WTC11 (cell line): ENCODE data around the gene RPL6. TPM values are rescaled to one million over a fixed set of nuclear protein-coding genes. Genes with fewer than 3 reads are reported as not detected.

Experiments used
- ATAC-seq: fragments of 200-7000 bp; cut with Tn5 transposase; 2 replicates; pipeline ENCODE4 v1.10.0; 2021; ENCODE audit warnings: mild to moderate bottlenecking, moderate library complexity
- CTCF ChIA-PET: fragments of 300-600 bp; sonication (Branson Sonifier 250); formaldehyde crosslinking; loops from one replicate; lab custom pipeline; 2021; ENCODE audit warnings: antibody characterized with exemption; lab: Charles Lee
- POLR2A ChIA-PET: fragments of 350-600 bp; sonication (Branson Sonifier 250); formaldehyde crosslinking; loops from one replicate; lab custom pipeline; 2021; ENCODE audit warnings: antibody characterized with exemption; lab: Charles Lee
- DNase-seq: peaks from one replicate; pipeline ENCODE4 v3.0.0; 2021; ENCODE audit warnings: low spot score
- H3K27ac Mint-ChIP-seq: 2 replicates; pipeline ENCODE4 v1.8.0; 2021; ENCODE audit warnings: mixed read lengths
- H3K27me3 Mint-ChIP-seq: 2 replicates; pipeline ENCODE4 v1.8.0; 2021; ENCODE audit warnings: low read depth, mild to moderate bottlenecking, moderate library complexity, mixed read lengths
- H3K36me3 Mint-ChIP-seq: 2 replicates; pipeline ENCODE4 v1.8.0; 2021; ENCODE audit warnings: mixed read lengths
- H3K4me1 Mint-ChIP-seq: 2 replicates; pipeline ENCODE4 v1.8.0; 2022; ENCODE audit warnings: mixed read lengths
- H3K4me3 Mint-ChIP-seq: 2 replicates; pipeline ENCODE4 v1.8.0; 2021; ENCODE audit warnings: mild to moderate bottlenecking, moderate library complexity, mixed read lengths
- H3K9me3 Mint-ChIP-seq: 2 replicates; pipeline ENCODE4 v1.8.0; 2021; ENCODE audit warnings: mixed read lengths
- CTCF ChIP-seq: fragments of 200-600 bp; IDR thresholded peaks from 2 replicates; pipeline ENCODE4 v1.8.0; 2022; ENCODE audit warnings: antibody characterized with exemption
- E2F1 ChIP-seq: sonication (generic); formaldehyde crosslinking; IDR thresholded peaks from 2 replicates; pipeline ENCODE4 v1.8.0; 2022; ENCODE audit warnings: mild to moderate bottlenecking, missing genetic modification reagents
- E2F5 ChIP-seq: sonication (generic); formaldehyde crosslinking; IDR thresholded peaks from 2 replicates; pipeline ENCODE4 v1.8.1; 2022; ENCODE audit warnings: mild to moderate bottlenecking, moderate library complexity, missing genetic modification reagents
- ELF4 ChIP-seq: sonication (generic); formaldehyde crosslinking; IDR thresholded peaks from 2 replicates; pipeline ENCODE4 v1.8.1; 2022; ENCODE audit warnings: low read depth, mild to moderate bottlenecking, moderate library complexity, missing genetic modification reagents
- ERG ChIP-seq: fragments of 250-450 bp; sonication (Bioruptor Pico); IDR thresholded peaks from 2 replicates; pipeline ENCODE4 v1.8.0; 2021; ENCODE audit warnings: mild to moderate bottlenecking
- ESRRA ChIP-seq: sonication (generic); formaldehyde crosslinking; IDR thresholded peaks from 2 replicates; pipeline ENCODE4 v1.8.1; 2022; ENCODE audit warnings: mild to moderate bottlenecking, missing genetic modification reagents, borderline replicate concordance
- FOXJ3 ChIP-seq: sonication (generic); formaldehyde crosslinking; IDR thresholded peaks from 2 replicates; pipeline ENCODE4 v1.9.0; 2021; ENCODE audit warnings: missing genetic modification reagents, mild to moderate bottlenecking, borderline replicate concordance
- GABPB1 ChIP-seq: sonication (generic); formaldehyde crosslinking; IDR thresholded peaks from 2 replicates; pipeline ENCODE4 v1.8.1; 2023; ENCODE audit warnings: mild to moderate bottlenecking, missing genetic modification reagents
- GRHL2 ChIP-seq: fragments of 250-450 bp; sonication (Bioruptor Pico); IDR thresholded peaks from 2 replicates; pipeline ENCODE4 v1.8.0; 2022; ENCODE audit warnings: mild to moderate bottlenecking, moderate library complexity; ENCODE audit not compliant: insufficient replicate concordance, severe bottlenecking
- GTF2I ChIP-seq: fragments of 250-450 bp; sonication (Bioruptor Pico); conservative IDR thresholded peaks from 2 replicates; pipeline ENCODE4 v1.4.0; 2021; ENCODE audit warnings: mild to moderate bottlenecking
- KAT7 ChIP-seq: sonication (generic); formaldehyde crosslinking; IDR thresholded peaks from 2 replicates; pipeline ENCODE4 v1.8.1; 2023; ENCODE audit warnings: missing genetic modification reagents, mild to moderate bottlenecking, borderline replicate concordance
- NFE2L1 ChIP-seq: sonication (generic); formaldehyde crosslinking; IDR thresholded peaks from 2 replicates; pipeline ENCODE4 v1.8.1; 2023; ENCODE audit warnings: missing genetic modification reagents
- NFYB ChIP-seq: sonication (generic); formaldehyde crosslinking; conservative IDR thresholded peaks from 2 replicates; pipeline ENCODE4 v1.8.0; 2022; ENCODE audit warnings: low read depth, missing genetic modification reagents
- NR1H2 ChIP-seq: sonication (generic); formaldehyde crosslinking; IDR thresholded peaks from 2 replicates; pipeline ENCODE4 v1.9.0; 2021; ENCODE audit warnings: mild to moderate bottlenecking, moderate library complexity, missing genetic modification reagents
- NR3C1 ChIP-seq: sonication (generic); formaldehyde crosslinking; conservative IDR thresholded peaks from 2 replicates; pipeline ENCODE4 v1.8.1; 2023; ENCODE audit warnings: low read depth, mild to moderate bottlenecking, missing genetic modification reagents
- TCF7 ChIP-seq: sonication (generic); formaldehyde crosslinking; IDR thresholded peaks from 2 replicates; pipeline ENCODE4 v1.8.0; 2022; ENCODE audit warnings: mild to moderate bottlenecking, low read depth, missing genetic modification reagents, moderate library complexity
- TEAD1 ChIP-seq: sonication (generic); formaldehyde crosslinking; IDR thresholded peaks from 2 replicates; pipeline ENCODE4 v1.8.0; 2022; ENCODE audit warnings: mild to moderate bottlenecking, missing genetic modification reagents
- ZNF317 ChIP-seq: sonication (generic); formaldehyde crosslinking; IDR thresholded peaks from 2 replicates; pipeline ENCODE4 v1.8.1; 2023; ENCODE audit warnings: low read depth, mild to moderate bottlenecking, moderate library complexity, missing genetic modification reagents, borderline replicate concordance
- ZNF671 ChIP-seq: fragments of 250-450 bp; sonication (Bioruptor Pico); IDR thresholded peaks from 2 replicates; pipeline ENCODE4 v1.8.0; 2021; ENCODE audit warnings: mild to moderate bottlenecking
- total RNA-seq: library from RNA; stranded (reverse); gene quantifications from 3 replicates; pipeline ENCODE4 v1.2.3, GENCODE V29; 2021
- TF ChIP-seq, protein P1 (sequence below): sonication (generic); formaldehyde crosslinking; IDR thresholded peaks from 2 replicates; pipeline ENCODE4 v1.8.1; 2023; ENCODE audit warnings: mild to moderate bottlenecking, missing genetic modification reagents
- TF ChIP-seq, protein P2 (sequence below): sonication (generic); formaldehyde crosslinking; IDR thresholded peaks from 2 replicates; pipeline ENCODE4 v1.8.1; 2023; ENCODE audit warnings: mild to moderate bottlenecking, missing genetic modification reagents, borderline replicate concordance

Gene RPL6
- total RNA-seq, 1 experiment from 2014 or later = 1,730 TPM

DNA sequence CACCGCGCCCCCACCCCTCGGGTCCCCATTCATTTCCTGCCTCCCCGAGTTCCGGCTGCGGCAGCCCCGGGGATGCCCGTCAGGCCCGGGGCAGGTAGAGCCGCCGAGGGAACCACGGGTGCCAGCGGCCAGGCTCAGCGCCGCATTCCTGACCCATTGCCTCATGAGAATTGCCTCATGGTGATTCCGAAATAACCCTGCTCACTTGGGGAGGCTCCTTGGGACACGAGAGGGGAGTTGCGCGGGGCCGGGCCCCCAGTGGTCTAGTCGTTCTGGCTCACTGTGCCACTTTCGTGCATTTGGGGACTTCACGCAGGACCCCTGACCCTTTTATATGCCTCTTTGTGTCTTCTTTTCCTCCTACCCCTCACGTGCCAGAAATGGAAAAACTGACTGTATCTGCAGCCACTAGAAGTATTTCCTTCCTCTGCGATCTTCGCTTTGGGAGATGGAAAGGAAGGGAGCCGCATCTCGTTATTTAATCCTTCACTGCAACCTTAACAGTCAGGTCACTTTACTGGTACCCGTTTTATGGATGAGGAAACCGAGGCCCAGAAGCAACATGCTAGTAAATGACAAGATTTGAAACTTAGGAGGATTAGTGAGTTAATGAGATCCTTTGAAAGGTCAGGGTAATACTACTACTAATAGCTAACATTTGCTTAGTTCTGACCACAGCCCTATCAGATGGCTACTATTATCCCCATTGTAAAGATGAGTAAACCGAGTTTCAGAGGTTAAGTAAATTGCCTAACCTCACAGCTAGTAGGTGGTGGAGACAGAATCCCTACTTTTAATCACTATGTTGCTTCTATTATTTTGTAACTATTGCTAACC, 10.1 kb upstream of the RPL6 start:
- peaks cover 2% of the 10 kb centered on the region; the same call in 1 of the 2 replicates for H3K27me3 Mint-ChIP-seq
- H3K9me3 Mint-ChIP-seq = no peaks in the 10 kb centered on the region
- H3K27ac Mint-ChIP-seq = peak overlapping the region; percentile 83
- TF ChIP-seq GTF2I (CRISPR knock-in tag) (peak; percentile 65; the same call in 1 of the 2 replicates), NFE2L1 (CRISPR knock-in tag) (no peak), KAT7 (CRISPR knock-in tag) (no peak), ESRRA (CRISPR knock-in tag) (no peak), NR1H2 (CRISPR knock-in tag) (no peak), TEAD1 (CRISPR knock-in tag) (no peak), NFYB (CRISPR knock-in tag) (no peak), ERG (no peak), GABPB1 (CRISPR knock-in tag) (peak; percentile 29; the same call in 1 of the 2 replicates), ZNF317 (CRISPR knock-in tag) (no peak), E2F5 (0 out of 2 replicates have a peak, but pooled peaks have one; percentile 11), NR3C1 (no peak), FOXJ3 (CRISPR knock-in tag) (no peak), E2F1 (CRISPR knock-in tag) (no peak), ELF4 (0 out of 2 replicates have a peak, but pooled peaks have one; percentile 4), TCF7 (CRISPR knock-in tag) (no peak), ZNF671 (no peak), CTCF (no peak), GRHL2 (CRISPR knock-in tag) (no peak)
- TF ChIP-seq, protein P1, sequence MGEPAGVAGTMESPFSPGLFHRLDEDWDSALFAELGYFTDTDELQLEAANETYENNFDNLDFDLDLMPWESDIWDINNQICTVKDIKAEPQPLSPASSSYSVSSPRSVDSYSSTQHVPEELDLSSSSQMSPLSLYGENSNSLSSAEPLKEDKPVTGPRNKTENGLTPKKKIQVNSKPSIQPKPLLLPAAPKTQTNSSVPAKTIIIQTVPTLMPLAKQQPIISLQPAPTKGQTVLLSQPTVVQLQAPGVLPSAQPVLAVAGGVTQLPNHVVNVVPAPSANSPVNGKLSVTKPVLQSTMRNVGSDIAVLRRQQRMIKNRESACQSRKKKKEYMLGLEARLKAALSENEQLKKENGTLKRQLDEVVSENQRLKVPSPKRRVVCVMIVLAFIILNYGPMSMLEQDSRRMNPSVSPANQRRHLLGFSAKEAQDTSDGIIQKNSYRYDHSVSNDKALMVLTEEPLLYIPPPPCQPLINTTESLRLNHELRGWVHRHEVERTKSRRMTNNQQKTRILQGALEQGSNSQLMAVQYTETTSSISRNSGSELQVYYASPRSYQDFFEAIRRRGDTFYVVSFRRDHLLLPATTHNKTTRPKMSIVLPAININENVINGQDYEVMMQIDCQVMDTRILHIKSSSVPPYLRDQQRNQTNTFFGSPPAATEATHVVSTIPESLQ (CRISPR knock-in tag) = no peak
- TF ChIP-seq, protein P2, sequence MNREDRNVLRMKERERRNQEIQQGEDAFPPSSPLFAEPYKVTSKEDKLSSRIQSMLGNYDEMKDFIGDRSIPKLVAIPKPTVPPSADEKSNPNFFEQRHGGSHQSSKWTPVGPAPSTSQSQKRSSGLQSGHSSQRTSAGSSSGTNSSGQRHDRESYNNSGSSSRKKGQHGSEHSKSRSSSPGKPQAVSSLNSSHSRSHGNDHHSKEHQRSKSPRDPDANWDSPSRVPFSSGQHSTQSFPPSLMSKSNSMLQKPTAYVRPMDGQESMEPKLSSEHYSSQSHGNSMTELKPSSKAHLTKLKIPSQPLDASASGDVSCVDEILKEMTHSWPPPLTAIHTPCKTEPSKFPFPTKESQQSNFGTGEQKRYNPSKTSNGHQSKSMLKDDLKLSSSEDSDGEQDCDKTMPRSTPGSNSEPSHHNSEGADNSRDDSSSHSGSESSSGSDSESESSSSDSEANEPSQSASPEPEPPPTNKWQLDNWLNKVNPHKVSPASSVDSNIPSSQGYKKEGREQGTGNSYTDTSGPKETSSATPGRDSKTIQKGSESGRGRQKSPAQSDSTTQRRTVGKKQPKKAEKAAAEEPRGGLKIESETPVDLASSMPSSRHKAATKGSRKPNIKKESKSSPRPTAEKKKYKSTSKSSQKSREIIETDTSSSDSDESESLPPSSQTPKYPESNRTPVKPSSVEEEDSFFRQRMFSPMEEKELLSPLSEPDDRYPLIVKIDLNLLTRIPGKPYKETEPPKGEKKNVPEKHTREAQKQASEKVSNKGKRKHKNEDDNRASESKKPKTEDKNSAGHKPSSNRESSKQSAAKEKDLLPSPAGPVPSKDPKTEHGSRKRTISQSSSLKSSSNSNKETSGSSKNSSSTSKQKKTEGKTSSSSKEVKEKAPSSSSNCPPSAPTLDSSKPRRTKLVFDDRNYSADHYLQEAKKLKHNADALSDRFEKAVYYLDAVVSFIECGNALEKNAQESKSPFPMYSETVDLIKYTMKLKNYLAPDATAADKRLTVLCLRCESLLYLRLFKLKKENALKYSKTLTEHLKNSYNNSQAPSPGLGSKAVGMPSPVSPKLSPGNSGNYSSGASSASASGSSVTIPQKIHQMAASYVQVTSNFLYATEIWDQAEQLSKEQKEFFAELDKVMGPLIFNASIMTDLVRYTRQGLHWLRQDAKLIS (CRISPR knock-in tag) = no peak

More for the DNA sequence above, 10.1 kb upstream of the RPL6 start:
- peak; percentile 65 for DNase-seq
- ChIA-PET POLR2A (interaction anchor here (1.0 kb wide), 1 partner anchor 405 kb away, joined by 3 read pairs; no protein-coding TSS in a partner anchor), CTCF (interaction anchor here (0.6 to 1.3 kb wide), 2 partner anchors 221 to 222 kb away, joined by 4 to 5 read pairs; no protein-coding TSS in a partner anchor)
- ATAC-seq = peak; percentile 63; the same call in 1 of the 2 replicates
- H3K4me1 Mint-ChIP-seq = peaks cover 17% of the 10 kb centered on the region
- H3K36me3 Mint-ChIP-seq = no peaks in the 10 kb centered on the region
- peak overlapping the region; percentile 86 for H3K4me3 Mint-ChIP-seq
